Left lung (tissue), 10 donors: Measurements from ENCODE around the gene NME7. TPM values are rescaled to one million over a fixed set of nuclear protein-coding genes. Genes with fewer than 3 reads are reported as not detected.

Experiments used
- ATAC-seq: fragments of 200-7000 bp; cut with Tn5 transposase; one replicate; pipeline ENCODE4 v1.9.1; 2020; ENCODE audit warnings: moderate library complexity
- DNase-seq, 4 donors: peaks; one replicate each; pipeline ENCODE4 v3.0.0-alpha.2; 2013 to 2020
- H3K27ac ChIP-seq, 2 donors: fragments of 200-600 bp; sonication (generic) in 1 of 2; one replicate each; pipeline versions ENCODE4 v1.5.0 to v1.8.0; 2020 to 2021
- H3K27me3 ChIP-seq, 2 donors: fragments of 200-600 bp; sonication (generic) in 1 of 2; one replicate each; pipeline versions ENCODE4 v1.5.0 to v1.8.0; 2020 to 2021
- H3K36me3 ChIP-seq, 2 donors: fragments of 200-600 bp; sonication (generic) in 1 of 2; one replicate each; pipeline versions ENCODE4 v1.5.0 to v1.8.0; 2020 to 2021
- H3K4me1 ChIP-seq, 2 donors: fragments of 200-600 bp; one replicate each; pipeline ENCODE4 v1.8.0; 2021
- H3K4me3 ChIP-seq, 2 donors: fragments of 200-600 bp; sonication (generic) in 1 of 2; one replicate each; pipeline versions ENCODE4 v1.5.0 to v1.8.0; 2020 to 2021; ENCODE audit warnings: mild to moderate bottlenecking in 1 of 2
- H3K9me3 ChIP-seq, 2 donors: fragments of 200-600 bp; sonication (generic) in 1 of 2; one replicate each; pipeline versions ENCODE4 v1.5.0 to v1.8.0; 2020 to 2021
- intact Hi-C, 2 donors: fragments of 100-400 bp; cut with DNase I; formaldehyde crosslinking; loops; one replicate each; pipeline versions ENCODE4 v1.11.2 to v1.14.2; 2022
- polyA plus RNA-seq, 6 donors: library from polyadenylated mRNA; unstranded; fragments of 120-200 nt; gene quantifications; one replicate each; pipeline ENCODE4 v1.2.1, GENCODE V29; 2013; ENCODE audit not compliant: insufficient read length in 6 of 6
- total RNA-seq, 2 donors: library from RNA; stranded (reverse); fragmentation: NEBNext Ultra II Directional; extraction: Animal tissue kit (Norgen Biotek cat#: 25700); gene quantifications; one replicate each; pipeline ENCODE4 v1.2.1, GENCODE V29; 2021
- TF ChIP-seq, protein P1 (sequence below), 2 donors: fragments of 200-600 bp; sonication (generic) in 1 of 2; IDR thresholded peaks; one replicate each; pipeline versions ENCODE4 v1.5.0 to v1.8.0; 2021; ENCODE audit warnings: antibody characterized with exemption in 2 of 2
- donor health status: DM: no; HTN: yes; CAD: no.
- donor health status: DM: no; HTN: no; CAD: no.

Gene NME7
- total and polyA plus RNA-seq, 8 donors: 13.6 to 77.6 (median 59.3) TPM

DNA sequence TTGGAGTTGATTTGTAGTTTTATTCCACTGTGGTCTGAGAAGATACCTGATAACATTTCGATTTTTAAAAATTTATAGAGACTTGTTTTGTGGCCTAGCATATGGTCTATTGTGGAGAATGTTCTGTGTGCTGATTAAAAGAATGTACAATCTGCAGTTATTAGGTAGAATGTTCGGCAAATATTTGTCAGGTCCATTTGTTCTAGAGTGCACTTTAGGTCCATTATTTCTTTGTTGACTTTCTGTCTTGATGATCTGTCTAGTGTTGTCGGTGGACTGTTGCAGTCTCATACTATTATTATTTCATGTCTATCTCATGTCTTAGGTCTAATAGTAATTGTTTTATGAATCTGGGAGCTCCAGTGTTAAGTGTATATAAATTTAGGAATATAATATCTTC, 116.8 kb downstream of the NME7 start:
- ATAC-seq (no peak), DNase-seq (no peak)
- no peak overlapping the region for H3K27ac ChIP-seq
- intact Hi-C loops: no loop called here
- H3K36me3 ChIP-seq: no peaks in the 10 kb centered on the region
- TF ChIP-seq, protein P1, sequence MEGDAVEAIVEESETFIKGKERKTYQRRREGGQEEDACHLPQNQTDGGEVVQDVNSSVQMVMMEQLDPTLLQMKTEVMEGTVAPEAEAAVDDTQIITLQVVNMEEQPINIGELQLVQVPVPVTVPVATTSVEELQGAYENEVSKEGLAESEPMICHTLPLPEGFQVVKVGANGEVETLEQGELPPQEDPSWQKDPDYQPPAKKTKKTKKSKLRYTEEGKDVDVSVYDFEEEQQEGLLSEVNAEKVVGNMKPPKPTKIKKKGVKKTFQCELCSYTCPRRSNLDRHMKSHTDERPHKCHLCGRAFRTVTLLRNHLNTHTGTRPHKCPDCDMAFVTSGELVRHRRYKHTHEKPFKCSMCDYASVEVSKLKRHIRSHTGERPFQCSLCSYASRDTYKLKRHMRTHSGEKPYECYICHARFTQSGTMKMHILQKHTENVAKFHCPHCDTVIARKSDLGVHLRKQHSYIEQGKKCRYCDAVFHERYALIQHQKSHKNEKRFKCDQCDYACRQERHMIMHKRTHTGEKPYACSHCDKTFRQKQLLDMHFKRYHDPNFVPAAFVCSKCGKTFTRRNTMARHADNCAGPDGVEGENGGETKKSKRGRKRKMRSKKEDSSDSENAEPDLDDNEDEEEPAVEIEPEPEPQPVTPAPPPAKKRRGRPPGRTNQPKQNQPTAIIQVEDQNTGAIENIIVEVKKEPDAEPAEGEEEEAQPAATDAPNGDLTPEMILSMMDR (IDR thresholded peaks at IDR 0.05): no peak
- H3K9me3 ChIP-seq: no peaks in the 10 kb centered on the region
- no peak overlapping the region for H3K4me3 ChIP-seq
- H3K4me1 ChIP-seq: no peaks in the 10 kb centered on the region
- no peaks in the 10 kb centered on the region for H3K27me3 ChIP-seq

DNA sequence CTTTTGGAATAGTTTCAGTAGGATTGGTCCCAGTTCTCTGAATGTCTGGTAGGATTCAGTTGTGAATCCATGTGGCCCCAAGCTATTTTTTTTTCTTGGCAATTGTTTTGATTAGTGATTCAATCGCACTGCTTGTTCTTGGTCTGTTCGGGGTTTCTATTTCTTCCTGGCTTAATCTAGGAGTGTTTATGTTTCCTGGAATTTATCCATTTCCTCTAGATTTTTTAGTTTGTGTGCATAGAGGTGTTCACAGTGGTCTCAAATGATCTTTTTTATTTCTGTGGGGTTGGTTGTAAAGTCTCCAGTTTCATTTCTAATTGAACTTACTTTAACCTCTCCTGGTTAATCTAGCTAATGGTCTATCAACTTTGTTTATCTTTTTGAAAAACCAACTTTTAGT, 117.6 kb downstream of the NME7 start:
- H3K4me3 ChIP-seq: no peak overlapping the region
- no peaks in the 10 kb centered on the region for H3K36me3 ChIP-seq
- no peaks in the 10 kb centered on the region for H3K9me3 ChIP-seq
- no peaks in the 10 kb centered on the region for H3K4me1 ChIP-seq
- intact Hi-C loops: no loop called here
- no peaks in the 10 kb centered on the region for H3K27me3 ChIP-seq
- DNase-seq: no peak
- TF ChIP-seq, protein P1 (IDR thresholded peaks at IDR 0.05): no peak
- ATAC-seq: no peak
- H3K27ac ChIP-seq: no peak overlapping the region

DNA sequence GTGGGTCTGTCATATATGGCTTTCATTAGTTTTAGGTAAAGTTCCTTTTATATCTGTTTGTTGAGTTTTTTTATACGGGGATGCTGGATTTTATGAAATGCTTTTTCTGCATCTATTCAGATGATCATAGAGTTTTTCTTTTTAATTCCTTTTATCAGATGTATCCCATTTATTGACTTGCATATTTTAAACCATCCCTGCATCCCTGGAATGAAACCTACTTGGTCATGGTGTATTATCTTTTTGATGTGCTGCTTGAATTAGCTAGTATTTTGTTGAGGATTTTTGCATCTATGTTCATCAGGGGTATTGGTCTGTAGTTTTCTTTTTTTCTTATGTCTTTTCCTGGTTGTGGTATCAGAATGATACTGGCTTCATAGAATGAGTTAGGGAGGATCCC, 118.0 kb downstream of the NME7 start:
- intact Hi-C loops: loop anchor here in 1 of 2 donors (5.0 kb wide), 1 partner anchor 33 kb away; no protein-coding TSS in a partner anchor
- ATAC-seq: no peak
- Histone ChIP-seq H3K9me3 (no peaks in the 10 kb centered on the region), H3K36me3 (no peaks in the 10 kb centered on the region), H3K27ac (no peak overlapping the region), H3K4me1 (no peaks in the 10 kb centered on the region), H3K27me3 (no peaks in the 10 kb centered on the region), H3K4me3 (no peak overlapping the region)
- no peak for DNase-seq
- TF ChIP-seq, protein P1 (IDR thresholded peaks at IDR 0.05): no peak

DNA sequence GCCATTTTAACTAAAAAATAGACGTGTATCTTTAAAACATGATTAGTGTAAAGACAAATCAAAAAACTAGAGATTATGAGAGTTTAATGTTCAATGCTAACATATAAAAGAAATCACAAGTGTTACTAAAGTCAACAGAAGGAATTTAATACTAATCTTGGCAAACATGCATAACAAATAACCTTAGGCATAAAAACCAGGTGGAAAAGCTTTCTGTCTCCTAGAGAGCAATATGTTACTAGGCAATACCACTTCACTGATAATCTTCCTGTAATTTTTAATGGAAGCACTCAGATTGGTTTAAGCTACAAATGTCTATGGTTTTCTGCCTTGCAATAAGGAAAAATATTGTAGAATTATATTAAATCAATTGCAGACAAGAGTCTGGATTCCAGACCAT, 121.9 kb downstream of the NME7 start:
- H3K36me3 ChIP-seq: no peaks in the 10 kb centered on the region
- intact Hi-C loops: loop anchor here in 1 of 2 donors (5.0 kb wide), 1 partner anchor 37 kb away; no protein-coding TSS in a partner anchor
- TF ChIP-seq, protein P1 (IDR thresholded peaks at IDR 0.05): no peak
- H3K27ac ChIP-seq: no peak overlapping the region
- peak; percentile 27 for ATAC-seq
- H3K4me3 ChIP-seq: no peak overlapping the region
- no peaks in the 10 kb centered on the region for H3K27me3 ChIP-seq
- no peaks in the 10 kb centered on the region for H3K4me1 ChIP-seq
- DNase-seq: peak in 1 of 4 donors; percentile 7
- no peaks in the 10 kb centered on the region for H3K9me3 ChIP-seq

DNA sequence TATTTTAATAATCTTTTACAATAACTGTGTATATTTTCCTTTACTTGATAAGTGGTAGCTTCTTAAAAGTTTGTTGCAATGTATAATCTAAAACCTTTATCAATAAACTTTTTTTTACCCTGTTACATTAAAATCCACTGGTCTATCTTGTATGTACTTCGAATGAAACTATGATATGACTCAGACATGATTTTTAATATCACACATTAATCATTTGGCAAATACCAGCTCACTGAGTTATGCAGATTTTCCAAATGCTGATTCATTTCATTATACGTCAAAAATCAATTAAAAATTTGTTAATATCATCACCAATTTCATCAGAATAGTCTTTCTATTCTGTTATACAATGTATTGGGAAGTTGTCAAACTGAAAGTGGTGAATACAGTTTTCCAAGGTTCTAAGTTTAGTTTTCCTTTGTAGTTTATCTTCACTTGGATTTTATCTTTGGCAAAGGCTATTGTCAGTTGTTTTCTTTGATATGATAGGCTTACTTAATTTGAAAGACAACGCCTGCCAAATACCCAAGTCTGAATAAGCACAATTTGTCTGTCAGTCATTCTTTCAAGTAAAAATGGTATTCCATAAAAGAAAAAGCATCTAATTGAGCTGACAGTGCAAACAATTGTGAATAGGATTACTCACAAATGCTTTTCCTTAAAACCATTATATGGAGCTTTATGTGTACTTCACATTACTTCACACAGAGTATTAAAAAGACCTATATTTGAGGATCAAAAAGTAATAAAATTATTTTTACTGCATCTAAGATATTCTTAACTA, 127.0 kb downstream of the NME7 start:
- Histone ChIP-seq H3K27me3 (no peaks in the 10 kb centered on the region), H3K4me1 (no peaks in the 10 kb centered on the region), H3K4me3 (no peak overlapping the region), H3K27ac (no peak overlapping the region), H3K9me3 (no peaks in the 10 kb centered on the region), H3K36me3 (no peaks in the 10 kb centered on the region)
- DNase-seq (no peak), ATAC-seq (no peak)
- TF ChIP-seq, protein P1 (IDR thresholded peaks at IDR 0.05): no peak
- intact Hi-C loops: no loop called here
